ENCODE measurements around the gene SPATA17. TPM values are rescaled to one million over a fixed set of nuclear protein-coding genes. Genes with fewer than 3 reads are reported as not detected.

Gene SPATA17
- total RNA-seq, 1 experiment from 2014 or later: not detected

GRCh38 chr1:217892750-217893149 is 261.6 kb downstream of the SPATA17 start:
- ChIA-PET CTCF (no interaction called here), POLR2A (ENCODE audit: low non-redundant PET) (no interaction called here)
- Histone ChIP-seq H3K4me1 (ENCODE audit: insufficient read depth, low read length, poor library complexity, severe bottlenecking) (no peaks in the 10 kb centered on the region), H3K9me3 (ENCODE audit: low read depth, low read length, poor library complexity, severe bottlenecking) (no peaks in the 10 kb centered on the region), H3K27me3 (replicated peaks; ENCODE audit: insufficient read depth, low read depth, low read length, poor library complexity) (peaks cover 1% of the 10 kb centered on the region), H3K36me3 (ENCODE audit: insufficient read depth, low read length, poor library complexity, severe bottlenecking) (no peaks in the 10 kb centered on the region), H3K4me3 (ENCODE audit: low read depth, low read length, poor library complexity, severe bottlenecking) (no peak overlapping the region), H3K27ac (ENCODE audit: low read depth, low read length, poor library complexity, severe bottlenecking) (no peak overlapping the region)
- no peak for DNase-seq (ENCODE audit: low spot score)
- intact Hi-C loops (cut with micrococcal nuclease; ENCODE audit: unreplicated experiment): no loop called here
- no TSS peak for BruUV-seq (replicated peaks)
- TF ChIP-seq CTCF (conservative IDR thresholded peaks at IDR 0.05; ENCODE audit: low read depth, low read length) (no peak), EZH2 (IDR thresholded peaks at IDR 0.05; ENCODE audit: borderline replicate concordance, low read depth, low read length, poor library complexity, severe bottlenecking) (no peak)

DNA sequence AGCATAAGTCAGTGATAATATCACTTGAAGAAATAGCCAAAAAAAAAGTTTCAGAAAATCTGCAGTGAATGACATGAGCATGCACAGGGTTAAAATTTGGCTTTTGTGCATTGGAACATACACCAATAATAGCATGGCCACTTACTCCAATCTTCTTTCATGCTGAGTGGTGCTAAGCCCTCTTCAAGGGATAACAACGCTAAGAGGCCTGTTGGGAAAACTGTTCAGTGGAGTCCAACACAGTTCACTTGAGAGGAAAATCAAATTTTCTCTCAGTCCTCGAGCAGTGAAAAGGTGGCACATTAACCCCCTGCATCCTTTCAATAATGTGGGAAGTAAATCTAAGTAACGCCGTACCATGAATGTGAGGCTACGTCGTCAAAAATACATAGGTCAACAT is 264.7 kb downstream of the SPATA17 start:
- no peak for TF ChIP-seq EZH2 (IDR thresholded peaks at IDR 0.05; ENCODE audit: borderline replicate concordance, low read depth, low read length, poor library complexity, severe bottlenecking)
- DNase-seq (ENCODE audit: low spot score): no peak
- BruUV-seq (replicated peaks): no TSS peak
- no peak overlapping the region for H3K27ac ChIP-seq (ENCODE audit: low read depth, low read length, poor library complexity, severe bottlenecking)
- ChIA-PET CTCF (no interaction called here), POLR2A (ENCODE audit: low non-redundant PET) (no interaction called here)
- H3K27me3 ChIP-seq (replicated peaks; ENCODE audit: insufficient read depth, low read depth, low read length, poor library complexity): peaks cover 5% of the 10 kb centered on the region
- intact Hi-C loops (cut with micrococcal nuclease; ENCODE audit: unreplicated experiment): no loop called here
- H3K36me3 ChIP-seq (ENCODE audit: insufficient read depth, low read length, poor library complexity, severe bottlenecking): no peaks in the 10 kb centered on the region
- no peak overlapping the region for H3K4me3 ChIP-seq (ENCODE audit: low read depth, low read length, poor library complexity, severe bottlenecking)
- H3K4me1 ChIP-seq (ENCODE audit: insufficient read depth, low read length, poor library complexity, severe bottlenecking): no peaks in the 10 kb centered on the region
- H3K9me3 ChIP-seq (ENCODE audit: low read depth, low read length, poor library complexity, severe bottlenecking): no peaks in the 10 kb centered on the region

- POLR2A ChIA-PET (ENCODE audit: low non-redundant PET): no interaction called here
- Histone ChIP-seq H3K4me3 (ENCODE audit: low read depth, low read length, poor library complexity, severe bottlenecking) (no peak overlapping the region), H3K36me3 (ENCODE audit: insufficient read depth, low read length, poor library complexity, severe bottlenecking) (no peaks in the 10 kb centered on the region), H3K27me3 (replicated peaks; ENCODE audit: insufficient read depth, low read depth, low read length, poor library complexity) (peaks cover 5% of the 10 kb centered on the region), H3K27ac (ENCODE audit: low read depth, low read length, poor library complexity, severe bottlenecking) (no peak overlapping the region), H3K9me3 (ENCODE audit: low read depth, low read length, poor library complexity, severe bottlenecking) (no peaks in the 10 kb centered on the region), H3K4me1 (ENCODE audit: insufficient read depth, low read length, poor library complexity, severe bottlenecking) (no peaks in the 10 kb centered on the region)
- intact Hi-C loops (cut with micrococcal nuclease; ENCODE audit: unreplicated experiment): no loop called here
- TF ChIP-seq CTCF (conservative IDR thresholded peaks at IDR 0.05; ENCODE audit: low read depth, low read length) (no peak), EZH2 (IDR thresholded peaks at IDR 0.05; ENCODE audit: borderline replicate concordance, low read depth, low read length, poor library complexity, severe bottlenecking) (no peak)
- no TSS peak for BruUV-seq (replicated peaks)
- DNase-seq (ENCODE audit: low spot score): peak; percentile 26
- CTCF ChIA-PET: no interaction called here
These were observed 265.3 kb downstream of the SPATA17 start for GRCh38 chr1:217896490-217896889.

- intact Hi-C loops (cut with micrococcal nuclease; ENCODE audit: unreplicated experiment): no loop called here
- POLR2A ChIA-PET (ENCODE audit: low non-redundant PET): no interaction called here
- CTCF ChIA-PET: no interaction called here
- no peak for DNase-seq (ENCODE audit: low spot score)
- Histone ChIP-seq H3K27ac (ENCODE audit: low read depth, low read length, poor library complexity, severe bottlenecking) (no peak overlapping the region), H3K36me3 (ENCODE audit: insufficient read depth, low read length, poor library complexity, severe bottlenecking) (no peaks in the 10 kb centered on the region), H3K4me1 (ENCODE audit: insufficient read depth, low read length, poor library complexity, severe bottlenecking) (no peaks in the 10 kb centered on the region), H3K27me3 (replicated peaks; ENCODE audit: insufficient read depth, low read depth, low read length, poor library complexity) (peaks cover 5% of the 10 kb centered on the region), H3K9me3 (ENCODE audit: low read depth, low read length, poor library complexity, severe bottlenecking) (no peaks in the 10 kb centered on the region), H3K4me3 (ENCODE audit: low read depth, low read length, poor library complexity, severe bottlenecking) (no peak overlapping the region)
- BruUV-seq (replicated peaks): no TSS peak
- TF ChIP-seq CTCF (conservative IDR thresholded peaks at IDR 0.05; ENCODE audit: low read depth, low read length) (no peak), EZH2 (IDR thresholded peaks at IDR 0.05; ENCODE audit: borderline replicate concordance, low read depth, low read length, poor library complexity, severe bottlenecking) (no peak)
These were observed 266.0 kb downstream of the SPATA17 start for GRCh38 chr1:217897100-217897499.

Measured in A673 (cell line).